Stimulated activated CD8-positive, alpha-beta memory T cell treated with anti-CD3 and anti-CD28 coated beads, Interleukin-4, amount 100 ng/mL, for 24 hours (primary cell): ENCODE measurements around the gene LRRC8B.
"Not testable (repeated sequence)": the region's sequence is repeated elsewhere in the genome, so short reads cannot be mapped to it uniquely, and the experiment has no call there.

Experiments used
- DNase-seq: peaks from one replicate; pipeline ENCODE4 v3.0.0-alpha.2; 2020; ENCODE audit warnings: low read depth

LRRC8B gene

DNA sequence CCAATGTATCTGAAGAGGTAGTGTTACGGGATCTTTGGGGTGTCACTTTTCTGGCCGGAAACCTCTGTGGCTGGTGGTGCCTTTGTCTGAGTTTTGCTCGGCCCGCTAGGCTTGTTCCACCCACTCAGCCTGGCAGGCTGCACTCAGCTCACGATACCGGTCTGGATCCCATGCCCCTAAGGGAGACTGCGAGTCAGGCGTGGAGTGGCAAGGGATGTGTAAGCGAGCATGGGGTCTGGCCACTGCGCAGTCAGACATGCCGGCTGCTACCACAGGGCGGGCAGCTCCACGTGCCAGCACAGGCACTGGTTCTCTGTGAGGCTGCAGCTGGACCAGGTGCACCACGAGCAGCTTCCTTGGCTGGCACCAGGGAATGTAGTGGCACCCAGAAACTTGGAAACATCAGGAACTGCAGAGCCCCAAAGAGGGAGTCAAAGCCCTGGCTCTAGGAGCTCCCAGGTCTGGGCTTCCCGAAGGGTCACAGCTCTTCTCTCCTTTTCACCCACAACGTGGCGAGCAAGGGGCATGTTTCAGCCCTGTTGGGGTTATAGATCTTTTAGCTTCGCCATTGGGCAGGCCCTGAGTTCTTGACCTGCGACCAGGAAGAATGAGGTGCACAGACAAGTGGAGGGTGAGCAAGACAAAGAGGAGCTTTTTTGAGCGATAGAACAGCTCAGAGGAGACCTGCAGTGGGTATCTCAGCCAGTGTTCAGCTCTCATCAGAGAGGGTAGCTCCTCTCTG, 84.5 kb downstream of the LRRC8B start:
- DNase-seq, result peak; percentile 55

DNA sequence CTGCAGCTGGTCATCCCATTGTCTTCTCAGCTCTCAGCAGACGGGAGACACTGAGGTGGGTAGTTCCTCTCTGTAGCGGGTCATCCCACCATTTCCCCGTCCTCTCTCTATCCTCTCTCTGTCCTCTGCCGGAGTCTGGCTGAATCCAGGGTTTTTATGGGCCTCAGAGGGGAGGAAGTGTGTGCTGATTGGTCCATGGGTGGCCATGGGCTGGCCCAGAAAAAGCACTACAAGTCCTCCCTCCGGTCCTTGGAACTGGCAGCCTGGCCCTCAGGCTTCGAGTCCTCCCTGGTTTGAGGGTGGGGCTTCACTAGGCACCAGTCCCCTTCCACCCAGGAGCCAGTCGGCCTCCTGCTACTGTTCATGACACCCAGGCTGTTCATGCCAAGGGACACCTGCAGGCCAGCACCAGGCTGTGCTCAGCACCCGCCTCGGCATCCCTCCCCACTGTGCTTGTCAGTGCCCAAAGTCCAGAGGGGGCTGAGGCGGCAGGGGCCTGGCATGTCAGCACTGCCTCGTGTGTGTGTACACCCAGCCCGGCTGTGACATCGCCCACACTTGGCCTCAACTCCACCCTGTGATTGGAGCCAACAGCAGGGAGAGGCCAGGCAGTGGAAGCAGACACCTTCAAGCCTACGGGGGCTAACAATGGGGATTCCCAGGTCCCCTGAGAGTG, 85.3 kb downstream of the LRRC8B start:
- DNase-seq, result no peak

DNA sequence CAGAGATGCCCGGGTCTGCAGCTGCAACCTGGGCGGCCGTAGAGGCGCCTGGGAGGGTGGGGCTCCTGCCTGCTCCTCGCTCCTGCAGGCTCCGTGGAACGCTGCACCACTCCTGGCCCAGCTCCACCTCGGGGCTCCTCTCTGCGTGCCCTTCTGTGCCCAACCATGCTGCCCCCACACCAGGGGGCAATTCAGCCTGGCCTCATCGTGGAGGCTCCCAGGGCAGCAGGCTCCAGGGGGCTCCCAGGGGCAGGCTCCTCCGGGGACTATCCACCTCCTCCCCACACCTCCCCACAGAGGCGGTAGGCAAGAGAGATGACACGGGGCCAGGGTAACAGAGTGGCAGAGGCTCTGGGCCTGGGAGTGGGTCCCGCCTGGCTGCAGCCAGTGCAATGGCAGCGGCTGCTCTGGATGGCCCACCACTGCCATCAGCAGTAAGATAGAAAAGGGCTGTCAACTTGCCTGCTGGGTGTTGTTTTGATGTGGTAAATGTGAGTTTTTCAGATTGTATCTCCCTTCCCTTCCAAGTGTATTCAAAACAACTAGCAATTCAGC, 85.9 kb downstream of the LRRC8B start:
- no peak for DNase-seq

DNA sequence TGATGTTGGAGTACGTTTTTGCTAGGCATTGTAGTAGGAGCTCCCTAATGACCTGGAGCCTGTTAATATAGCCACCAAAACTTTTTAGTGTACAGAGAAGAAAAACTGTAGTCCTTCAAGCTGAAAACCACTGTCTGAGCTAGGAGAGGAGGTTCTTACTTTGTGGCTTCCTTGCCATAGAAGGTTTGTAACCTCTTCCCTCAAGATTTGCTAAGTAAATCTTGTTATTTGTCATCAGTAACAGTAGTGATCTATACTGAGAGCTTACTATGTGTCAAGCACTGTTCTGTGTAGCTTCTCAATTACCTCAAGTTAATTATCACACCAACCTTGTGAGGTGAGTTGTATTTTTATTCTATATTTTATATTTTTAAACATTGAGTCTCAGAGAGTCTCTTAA, 87.1 kb downstream of the LRRC8B start:
- DNase-seq, result no peak

DNA sequence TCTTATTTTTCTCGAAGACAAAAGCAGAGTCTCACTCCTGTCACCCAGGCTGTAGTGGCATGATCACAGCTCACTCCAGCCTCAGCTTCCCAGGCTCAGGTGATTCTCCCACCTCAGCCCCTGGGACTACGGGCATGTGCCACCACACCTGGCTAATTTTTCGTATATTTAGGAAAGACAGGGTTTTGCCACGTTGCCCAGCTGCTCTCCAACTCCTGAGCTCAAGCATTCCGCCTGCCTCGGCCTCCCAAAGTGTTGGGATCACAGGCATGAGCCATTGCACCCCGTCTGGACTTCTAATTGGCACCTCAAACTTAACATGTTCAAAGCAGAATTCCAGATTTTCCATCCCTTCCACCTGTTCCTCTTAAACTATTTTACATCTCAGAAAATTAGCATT, 89.3 kb downstream of the LRRC8B start:
- DNase-seq, result no peak

DNA sequence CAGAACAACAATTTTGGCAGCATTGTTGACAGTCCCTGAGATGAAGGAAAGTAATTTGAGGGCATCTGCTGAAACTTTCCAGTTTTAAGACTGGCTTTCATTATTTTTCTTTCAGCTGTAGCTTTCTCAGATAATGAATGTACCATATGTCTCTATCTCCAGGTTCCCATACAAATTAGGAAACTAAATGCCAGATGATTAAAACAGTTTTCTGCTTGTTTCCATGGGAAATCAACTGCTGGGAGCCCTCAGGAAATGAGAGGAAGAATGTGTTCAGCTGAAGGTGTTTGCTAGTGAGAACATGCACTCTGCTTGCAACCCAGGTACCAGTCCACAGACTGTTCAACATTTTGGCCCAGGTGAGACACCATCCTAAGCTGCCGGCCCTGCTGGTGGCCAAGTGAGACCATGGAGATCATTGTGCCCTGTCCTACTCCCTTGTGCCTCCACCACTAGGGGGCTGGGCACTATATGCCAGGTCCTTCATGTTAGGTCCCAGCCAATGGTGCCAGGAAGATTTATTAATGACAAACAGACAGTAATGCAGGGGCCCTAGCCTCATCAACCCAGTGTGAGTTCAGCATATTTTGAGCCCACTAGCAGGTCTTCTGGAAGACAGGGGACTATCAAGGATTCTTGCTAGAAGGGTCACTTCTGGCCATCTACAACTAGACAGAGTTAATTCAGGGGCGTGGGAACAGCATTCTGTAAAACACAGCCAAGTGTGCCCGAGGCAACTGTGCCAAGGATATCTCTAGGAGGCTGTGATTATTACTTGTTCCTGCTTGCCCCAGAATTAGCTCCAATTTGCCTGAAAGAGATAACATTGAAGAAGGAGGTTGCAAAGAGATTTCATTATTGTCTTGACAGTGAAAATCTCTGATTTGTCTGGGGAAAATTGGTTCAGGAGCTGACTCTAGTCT, 91.3 kb downstream of the LRRC8B start:
- DNase-seq, result no peak

DNA sequence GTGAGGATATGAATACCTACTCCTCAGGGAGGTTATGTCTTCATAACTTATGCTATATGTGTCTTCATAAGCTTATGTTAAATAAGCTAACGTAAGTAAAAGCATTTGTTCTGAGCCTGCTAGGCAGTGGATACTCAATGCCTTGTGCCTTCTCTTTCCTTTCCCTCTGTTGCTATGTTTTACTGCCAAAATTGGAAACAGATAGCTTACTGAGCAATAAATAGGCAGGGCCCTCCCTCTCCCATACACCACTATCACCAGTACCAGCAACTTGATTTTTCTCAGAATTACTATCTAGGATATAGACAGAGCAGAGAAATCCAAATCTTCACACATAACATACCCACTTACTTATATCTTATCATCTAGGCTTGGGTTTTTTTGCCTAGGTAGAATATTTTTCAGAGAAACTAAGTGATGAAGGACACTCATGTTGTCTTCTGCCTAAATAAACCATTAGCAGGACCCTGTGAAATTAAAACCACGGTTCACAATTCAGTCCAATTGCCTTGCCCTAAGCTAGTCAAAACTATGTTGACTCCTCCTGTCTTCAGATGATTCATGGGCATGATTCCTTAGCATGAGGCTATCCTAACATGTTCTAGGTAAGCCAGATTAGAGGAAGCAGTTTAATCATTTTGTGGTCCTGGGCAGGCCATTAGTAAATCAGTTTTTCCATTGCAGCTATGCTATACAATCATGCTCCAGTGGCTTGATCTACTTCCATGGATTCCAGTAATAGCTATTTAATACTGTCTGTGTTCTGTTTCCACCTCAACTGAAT, 92.4 kb downstream of the LRRC8B start:
- DNase-seq, result no peak

DNA sequence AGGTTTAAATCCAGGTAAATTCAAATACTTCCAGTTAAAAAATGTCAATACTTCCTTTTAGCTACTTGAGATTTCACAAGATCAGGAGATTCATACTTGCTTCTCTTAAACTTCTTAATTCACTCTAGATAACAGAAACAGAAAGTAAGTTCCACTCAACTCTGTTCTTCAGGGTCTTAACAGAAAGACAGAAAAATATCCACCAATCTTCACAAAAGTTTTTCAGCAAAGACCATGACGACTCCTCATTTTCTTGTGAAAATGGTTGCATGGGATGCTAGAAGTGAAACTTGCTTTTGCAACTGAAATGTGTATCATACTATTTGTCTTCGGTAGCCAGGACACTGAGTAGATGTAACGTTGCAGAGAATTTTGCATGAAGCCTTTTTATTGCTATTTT, 96.0 kb downstream of the LRRC8B start:
- DNase-seq, result no peak

DNA sequence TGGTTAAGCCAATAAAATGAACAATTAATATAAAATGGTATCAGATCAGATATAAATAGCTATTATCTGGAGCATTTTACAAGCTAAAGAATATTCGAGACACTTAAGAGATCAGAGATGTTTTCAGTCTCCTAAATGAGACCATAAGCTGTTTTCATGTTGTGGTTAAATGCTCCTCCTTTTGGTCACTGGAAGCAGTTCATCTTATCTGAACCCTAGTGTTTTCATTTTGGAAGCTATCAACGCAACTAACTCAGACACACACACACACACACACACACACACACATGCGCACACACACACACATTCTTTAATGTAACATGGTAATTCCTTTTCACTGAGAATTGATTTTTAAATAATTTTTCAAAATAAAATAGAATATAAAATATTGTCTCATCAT, 98.3 kb downstream of the LRRC8B start:
- no peak for DNase-seq

DNA sequence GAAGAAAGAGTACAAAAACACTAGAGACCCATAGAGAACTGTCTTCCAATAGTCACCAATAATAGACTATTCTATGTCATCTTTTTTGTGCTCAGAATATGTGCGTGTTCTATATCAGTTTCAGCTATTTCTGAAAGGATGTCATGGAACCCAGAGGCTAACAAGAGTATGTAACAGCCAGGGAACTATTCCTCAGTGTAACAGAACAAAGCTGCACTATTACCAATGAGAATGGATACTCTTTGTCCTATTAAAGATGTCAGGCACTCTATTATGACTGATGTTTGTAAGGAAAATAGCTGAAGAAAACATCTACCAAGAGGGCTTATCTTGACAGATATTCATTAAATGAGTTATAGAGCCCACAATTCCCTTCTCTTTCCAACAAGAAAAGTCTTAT, 99.7 kb downstream of the LRRC8B start:
- DNase-seq, result no peak

DNA sequence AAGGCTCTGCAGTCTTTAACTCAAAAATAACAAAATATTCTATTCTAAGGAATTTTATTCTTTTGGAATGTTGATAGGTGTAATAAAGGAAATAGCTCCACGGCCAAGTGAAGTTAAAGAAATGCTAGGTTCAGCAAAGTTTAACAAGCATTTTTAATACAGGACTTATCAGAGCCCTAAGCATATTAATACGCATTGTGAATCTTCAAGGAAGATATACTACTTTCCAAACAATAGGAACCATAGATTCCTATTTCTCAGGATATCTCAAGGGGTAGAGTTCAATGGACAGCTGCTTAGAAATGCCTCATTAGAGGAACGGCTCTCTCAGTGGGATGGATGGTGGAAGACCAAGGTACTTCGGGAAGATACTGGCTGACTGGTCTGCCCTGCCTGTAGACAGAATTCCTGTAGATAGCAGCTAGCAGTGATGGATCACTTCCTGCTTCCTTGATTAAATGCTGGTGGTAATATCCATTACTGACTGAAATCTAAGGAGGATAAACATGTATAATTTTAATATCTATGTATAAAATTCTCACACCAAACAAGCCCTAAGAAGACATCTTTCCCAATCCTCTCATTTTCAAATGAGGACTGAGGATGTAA, 100.2 kb downstream of the LRRC8B start:
- no peak for DNase-seq

DNA sequence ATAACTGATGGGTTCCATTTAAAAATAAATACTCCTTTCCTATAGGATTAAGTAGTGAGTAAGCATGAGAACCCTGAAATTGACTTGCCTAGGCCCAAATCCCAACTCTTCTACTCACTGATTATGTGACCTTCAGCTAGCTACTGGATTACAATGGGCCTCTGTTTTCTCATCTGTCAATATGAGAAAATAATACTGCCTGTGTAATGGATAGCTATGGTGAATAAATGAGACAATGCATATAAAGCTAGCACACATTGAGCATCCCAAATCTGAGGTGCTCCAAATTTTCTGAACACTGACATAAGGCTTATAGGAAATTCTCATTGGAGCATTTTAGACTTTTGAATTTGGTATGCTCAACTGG, 103.0 kb downstream of the LRRC8B start:
- no peak for DNase-seq

DNA sequence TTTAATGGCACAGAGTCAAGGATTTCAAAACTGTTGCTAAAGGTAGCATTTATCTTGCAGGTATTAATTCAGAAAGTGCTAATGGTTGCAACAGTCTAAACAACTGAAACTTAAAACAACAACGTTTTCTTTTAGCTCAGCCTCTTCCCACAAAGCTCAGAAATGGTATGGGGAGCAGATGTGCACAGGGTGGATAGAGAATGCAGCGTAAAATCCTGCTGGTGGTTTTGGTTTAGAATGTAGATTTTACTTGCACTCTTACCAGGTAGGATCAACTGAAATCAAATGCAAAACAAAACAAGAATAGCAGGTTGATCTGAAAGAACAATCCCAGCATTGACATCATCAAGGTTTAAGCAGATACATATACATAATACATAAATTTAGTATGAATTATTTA, 104.5 kb downstream of the LRRC8B start:
- no peak for DNase-seq

DNA sequence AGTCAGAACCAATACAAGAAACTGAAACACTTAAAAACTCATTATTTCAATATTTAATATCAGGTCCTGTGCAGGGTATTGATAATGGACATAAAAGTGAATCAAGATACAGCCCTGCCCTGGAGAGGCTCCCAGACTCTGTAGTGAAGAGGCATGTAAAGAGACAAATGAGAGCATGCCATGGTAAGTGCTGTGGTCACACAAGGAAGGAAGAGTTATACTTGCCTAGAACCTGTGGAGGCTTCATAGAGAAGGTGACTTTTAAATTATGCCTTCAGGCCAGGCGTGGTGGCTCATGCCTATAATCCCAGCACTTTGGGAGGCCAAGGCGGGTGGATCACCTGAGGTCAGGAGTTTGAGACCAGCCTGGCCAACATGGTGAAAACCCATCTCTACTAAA, 105.0 kb downstream of the LRRC8B start:
- DNase-seq, result not testable (repeated sequence)

DNA sequence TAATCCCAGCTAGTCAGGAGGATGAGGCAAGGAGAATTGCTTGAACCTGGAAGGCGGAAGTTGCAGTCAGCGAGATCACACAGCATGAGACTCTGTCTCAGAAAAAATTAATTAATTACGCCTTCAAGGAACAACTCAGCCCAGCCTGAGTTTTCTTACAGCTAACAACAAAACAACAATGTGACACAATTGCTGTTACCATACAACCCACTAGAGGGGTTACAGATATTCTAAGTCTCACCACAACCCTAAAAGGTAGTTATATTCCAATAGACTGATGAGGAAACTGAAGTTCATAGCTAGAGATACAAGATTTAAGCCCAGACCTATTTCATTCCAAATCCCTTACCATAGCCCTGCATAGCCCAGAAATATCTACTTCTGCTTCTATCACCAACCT, 105.4 kb downstream of the LRRC8B start:
- DNase-seq, result no peak

DNA sequence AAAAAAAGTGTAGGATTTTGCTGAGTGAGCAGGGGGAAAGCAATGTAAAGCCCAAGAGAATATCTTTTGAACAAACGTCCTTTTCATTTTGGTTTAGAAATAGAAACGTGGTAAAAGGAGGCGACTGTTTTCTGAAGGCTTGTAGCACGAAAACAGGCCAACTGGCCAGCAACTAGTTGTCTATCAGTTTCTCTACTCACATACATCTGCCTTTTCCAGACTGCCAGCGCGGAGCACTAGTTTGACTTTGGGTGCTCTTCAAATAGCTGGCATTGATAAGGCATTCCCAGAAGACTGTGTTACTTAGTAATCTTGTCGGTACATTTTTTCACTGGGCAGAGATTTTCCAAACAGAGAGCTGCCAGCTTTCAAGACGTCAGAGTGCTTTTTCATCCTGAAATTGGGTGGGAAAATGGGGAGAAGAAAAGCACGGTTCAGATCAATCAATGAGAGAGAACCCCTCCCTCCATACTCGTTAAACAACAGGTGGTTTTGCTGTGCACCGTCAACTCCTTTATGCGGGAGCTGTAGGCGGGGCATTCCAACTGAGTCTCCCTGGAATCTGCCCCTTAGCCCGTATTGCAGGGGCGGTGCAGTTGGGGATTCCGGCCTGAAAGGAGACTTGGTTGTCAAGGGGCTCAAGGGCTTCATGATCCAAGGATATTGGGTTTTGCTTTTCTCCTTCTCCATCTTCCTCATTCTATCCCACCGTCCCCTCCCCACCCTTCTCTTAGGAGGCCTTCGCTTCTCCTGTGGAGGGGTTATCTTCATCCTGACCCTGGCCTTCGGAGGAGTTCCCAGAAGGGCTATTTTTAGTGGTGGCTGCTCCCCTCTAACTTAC, 107.4 kb downstream of the LRRC8B start:
- DNase-seq, result no peak

DNA sequence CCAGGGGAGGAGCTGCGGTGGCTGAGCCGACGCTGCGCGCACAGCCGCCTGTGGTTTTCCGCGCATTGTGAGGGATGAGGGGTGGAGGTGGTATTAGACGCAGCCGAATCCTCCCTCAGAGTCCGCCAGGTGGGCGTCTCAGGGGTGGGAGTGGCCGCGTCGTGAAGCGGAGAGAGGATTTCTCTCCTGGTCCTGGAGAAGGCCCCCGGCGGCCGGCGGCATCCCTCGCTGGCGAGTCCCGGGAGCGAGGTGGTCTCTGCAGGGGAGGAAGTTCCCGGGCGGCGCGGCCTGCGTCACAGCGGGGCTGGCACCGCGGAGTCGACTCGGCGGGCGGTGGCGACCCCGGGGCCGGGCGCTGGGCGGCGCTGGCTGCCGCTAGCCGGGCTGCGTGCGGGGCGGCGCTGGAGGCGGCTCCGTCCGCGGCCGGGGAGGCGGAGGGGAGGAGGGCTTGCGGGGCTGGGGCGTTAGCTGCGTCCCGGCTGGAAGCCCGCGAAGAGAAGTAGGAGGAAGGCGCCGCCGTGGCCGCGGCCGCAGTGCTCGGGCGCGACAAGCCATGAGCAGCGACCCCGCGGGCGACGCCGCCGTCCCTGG, 108.1 kb downstream of the LRRC8B start, which contains the start of gene LRRC8C:
Gene LRRC8C, plus strand, starts transcription at position 464 of the 591 bp plus-strand sequence. CDS start 53,354 bp downstream, outside the sequence.
- peak; percentile 83 for DNase-seq

DNA sequence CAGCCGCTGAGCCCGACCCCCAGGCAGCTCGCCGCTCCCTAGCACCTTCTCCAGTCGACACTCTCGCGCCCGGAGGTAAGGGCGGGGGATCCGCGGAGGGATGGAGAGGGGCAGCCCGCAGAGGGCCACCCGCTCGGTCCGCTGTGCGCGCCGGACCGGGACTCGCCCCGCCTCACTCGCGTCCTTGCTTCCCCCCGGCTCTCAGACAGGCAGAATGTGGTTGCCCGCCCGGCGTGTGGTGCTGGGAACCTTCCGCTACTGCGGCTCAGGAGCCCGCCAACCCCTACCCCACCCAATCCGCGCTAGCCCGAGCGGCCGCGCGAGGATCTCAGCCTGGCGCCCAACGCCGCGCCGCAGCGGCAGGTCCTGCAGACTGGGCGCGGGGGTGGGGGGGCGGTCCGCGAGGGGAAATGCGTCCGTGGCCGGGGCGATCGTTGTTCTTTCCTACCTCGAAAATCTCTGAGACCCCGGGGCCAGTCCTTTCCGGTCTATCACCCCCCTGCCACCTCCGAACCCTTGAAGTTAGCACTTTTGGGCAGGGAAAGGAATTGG, 108.7 kb downstream of the LRRC8B start:
- peak; percentile 30 for DNase-seq

DNA sequence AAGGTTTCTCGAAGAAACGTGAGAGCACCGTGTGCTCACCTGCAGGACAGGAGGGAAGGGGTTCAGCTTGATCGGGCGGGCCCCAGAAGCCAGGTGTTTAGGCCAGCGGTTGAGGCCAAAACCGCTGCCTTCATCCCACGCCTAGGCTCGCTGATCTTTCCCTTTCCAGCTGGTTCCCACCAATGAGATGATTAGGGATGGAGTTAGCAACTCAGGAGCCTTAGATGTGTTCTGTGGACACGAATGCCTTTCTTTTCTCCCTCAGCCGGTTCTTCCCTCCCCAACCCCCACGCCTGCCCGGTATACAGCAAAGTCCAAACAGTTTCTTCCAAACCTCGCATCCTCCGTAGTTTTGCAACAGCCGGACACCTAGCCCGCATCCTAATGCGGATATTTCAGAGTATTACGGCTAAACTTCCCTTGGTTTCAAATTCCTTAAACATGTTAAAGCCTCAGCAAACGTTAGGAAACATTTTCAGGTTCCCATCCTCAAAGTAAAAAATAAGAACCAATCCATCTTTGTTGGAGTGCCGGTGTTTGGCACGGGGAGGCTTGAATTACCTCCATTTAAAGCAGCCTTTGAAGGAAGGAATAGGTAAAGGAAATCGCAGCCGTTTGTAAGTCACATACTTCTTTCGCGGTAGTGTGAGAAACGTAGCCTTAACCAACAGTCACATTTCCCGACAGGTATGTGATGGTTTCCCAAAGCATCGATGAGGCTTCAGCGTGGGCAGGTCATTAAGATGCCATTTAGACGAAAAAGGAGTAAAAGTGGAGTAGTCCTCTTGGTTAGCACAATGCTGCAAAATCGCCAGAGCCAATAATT, 109.4 kb downstream of the LRRC8B start:
- DNase-seq, result peak; percentile 3
